Stomach smooth muscle (tissue), 2 donors: ENCODE data around the gene INPP5B.
"Not testable (repeated sequence)": the region's sequence is repeated elsewhere in the genome, so short reads cannot be mapped to it uniquely, and the experiment has no call there.

ENCODE experiments used
- H3K27ac ChIP-seq: one replicate; pipeline ENCODE4 v1.7.0; 2013; ENCODE audit warnings: mild to moderate bottlenecking, low read length, inconsistent platforms
- H3K27me3 ChIP-seq, 2 donors: one replicate each; pipeline ENCODE4 v1.7.0; 2013; ENCODE audit warnings: low read length in 2 of 2; ENCODE audit not compliant: insufficient read depth in 2 of 2, control insufficient read depth in 1 of 2
- H3K36me3 ChIP-seq, 2 donors: one replicate each; pipeline ENCODE4 v1.7.0; 2013; ENCODE audit warnings: low read length in 2 of 2; ENCODE audit not compliant: control insufficient read depth in 2 of 2, insufficient read depth in 2 of 2
- H3K4me1 ChIP-seq: one replicate; pipeline ENCODE4 v1.7.0; 2013; ENCODE audit warnings: low read length; ENCODE audit not compliant: control insufficient read depth, insufficient read depth
- H3K4me3 ChIP-seq, 2 donors: one replicate each; pipeline ENCODE4 v1.7.0; 2013; ENCODE audit warnings: low read length in 2 of 2
- H3K9ac ChIP-seq, 2 donors: one replicate each; pipeline ENCODE4 v1.7.0; 2013; ENCODE audit warnings: low read length in 2 of 2, mild to moderate bottlenecking in 1 of 2
- H3K9me3 ChIP-seq, 2 donors: one replicate each; pipeline ENCODE4 v1.7.0; 2013; ENCODE audit warnings: low read length in 2 of 2; ENCODE audit not compliant: control insufficient read depth in 2 of 2
- donor health status: healthy.
- donor health status: Pancreatic carcinoma.

Gene INPP5B

GRCh38 chr1:37931102-37931360, 15.8 kb downstream of the INPP5B start:
- Histone ChIP-seq H3K9me3 (no peaks in the 10 kb centered on the region), H3K4me1 (peaks cover 19% of the 10 kb centered on the region), H3K36me3 (peaks cover 0 to 10% of the 10 kb centered on the region in 2 donors), H3K27me3 (no peaks in the 10 kb centered on the region), H3K27ac (no peak overlapping the region), H3K9ac (peak overlapping the region; percentile 62 to 67), H3K4me3 (peak overlapping the region; percentile 78 to 82)

GRCh38 chr1:37930246-37931101, 16.4 kb downstream of the INPP5B start:
- H3K9ac ChIP-seq, result peak overlapping the region in 1 of 2 donors; percentile 62
- H3K4me3 ChIP-seq, result peak overlapping the region in 1 of 2 donors; percentile 82
- H3K27ac ChIP-seq, result no peak overlapping the region
- H3K27me3 ChIP-seq, result no peaks in the 10 kb centered on the region
- peaks cover 0 to 9% of the 10 kb centered on the region in 2 donors for H3K36me3 ChIP-seq
- H3K9me3 ChIP-seq, result no peaks in the 10 kb centered on the region
- peaks cover 21% of the 10 kb centered on the region for H3K4me1 ChIP-seq

GRCh38 chr1:37926038-37926924, 20.6 kb downstream of the INPP5B start:
- Histone ChIP-seq H3K9ac (no peak overlapping the region), H3K36me3 (peaks cover 3 to 8% of the 10 kb centered on the region in 2 donors), H3K4me1 (peaks cover 20% of the 10 kb centered on the region), H3K9me3 (no peaks in the 10 kb centered on the region), H3K27ac (no peak overlapping the region), H3K4me3 (no peak overlapping the region), H3K27me3 (no peaks in the 10 kb centered on the region)

- no peak overlapping the region for H3K4me3 ChIP-seq
- H3K27ac ChIP-seq, result no peak overlapping the region
- H3K4me1 ChIP-seq, result peaks cover 10% of the 10 kb centered on the region
- no peak overlapping the region for H3K9ac ChIP-seq
- no peaks in the 10 kb centered on the region for H3K9me3 ChIP-seq
- H3K36me3 ChIP-seq, result peaks cover 3 to 8% of the 10 kb centered on the region in 2 donors
- no peaks in the 10 kb centered on the region for H3K27me3 ChIP-seq
Measured at GRCh38 chr1:37925316-37925715, 21.5 kb downstream of the INPP5B start.

GRCh38 chr1:37923551-37923889, 23.3 kb downstream of the INPP5B start:
- Histone ChIP-seq H3K9ac (no peak overlapping the region), H3K27ac (no peak overlapping the region), H3K36me3 (peaks cover 3 to 6% of the 10 kb centered on the region in 2 donors), H3K4me1 (peaks cover 10% of the 10 kb centered on the region), H3K4me3 (no peak overlapping the region), H3K9me3 (no peaks in the 10 kb centered on the region), H3K27me3 (no peaks in the 10 kb centered on the region)

- peaks cover 10% of the 10 kb centered on the region for H3K4me1 ChIP-seq
- no peaks in the 10 kb centered on the region for H3K9me3 ChIP-seq
- no peak overlapping the region for H3K27ac ChIP-seq
- H3K9ac ChIP-seq, result no peak overlapping the region
- H3K27me3 ChIP-seq, result no peaks in the 10 kb centered on the region
- H3K36me3 ChIP-seq, result peaks cover 3 to 6% of the 10 kb centered on the region in 2 donors
- H3K4me3 ChIP-seq, result no peak overlapping the region
Measured at GRCh38 chr1:37922767-37923550, 23.9 kb downstream of the INPP5B start.

GRCh38 chr1:37919277-37919676, 27.6 kb downstream of the INPP5B start:
- H3K9ac ChIP-seq, result no peak overlapping the region
- no peak overlapping the region for H3K27ac ChIP-seq
- H3K4me1 ChIP-seq, result peaks cover 4% of the 10 kb centered on the region
- peaks cover 3 to 8% of the 10 kb centered on the region in 2 donors for H3K36me3 ChIP-seq
- H3K27me3 ChIP-seq, result no peaks in the 10 kb centered on the region
- H3K4me3 ChIP-seq, result no peak overlapping the region
- no peaks in the 10 kb centered on the region for H3K9me3 ChIP-seq

- Histone ChIP-seq H3K4me1 (peaks cover 4% of the 10 kb centered on the region), H3K4me3 (no peak overlapping the region), H3K9me3 (no peaks in the 10 kb centered on the region), H3K27ac (no peak overlapping the region), H3K9ac (no peak overlapping the region), H3K27me3 (no peaks in the 10 kb centered on the region), H3K36me3 (peaks cover 0 to 2% of the 10 kb centered on the region in 2 donors)
Measured at GRCh38 chr1:37915476-37916093, 31.3 kb downstream of the INPP5B start.

GRCh38 chr1:37914719-37915475, 32.0 kb downstream of the INPP5B start:
- Histone ChIP-seq H3K4me3 (no peak overlapping the region), H3K9ac (peak overlapping the region in 1 of 2 donors; percentile 22)

GRCh38 chr1:37911478-37911877, 35.4 kb downstream of the INPP5B start:
- H3K36me3 ChIP-seq, H3K4me1 ChIP-seq, H3K9me3 ChIP-seq, H3K9ac ChIP-seq, H3K27me3 ChIP-seq, H3K4me3 ChIP-seq, H3K27ac ChIP-seq: not testable (repeated sequence)

More at GRCh38 chr1:37914719-37915475, 32.0 kb downstream of the INPP5B start:
- H3K27ac ChIP-seq, result no peak overlapping the region
- no peaks in the 10 kb centered on the region for H3K27me3 ChIP-seq
- H3K9me3 ChIP-seq, result no peaks in the 10 kb centered on the region
- peaks cover 0 to 2% of the 10 kb centered on the region in 2 donors for H3K36me3 ChIP-seq
- peaks cover 4% of the 10 kb centered on the region for H3K4me1 ChIP-seq
